ENCODE data around the gene PC. TPM values are rescaled to one million over a fixed set of nuclear protein-coding genes. Genes with fewer than 3 reads are reported as not detected.

PC gene
- total RNA-seq, 4 donors from 2014 or later: 7.3 to 22.5 (median 17.4) TPM

GRCh38 chr11:66879583-66879982, 78.6 kb downstream of the PC start:
- no peak for DNase-seq (ENCODE audit: low spot score in 2 of 2)
- intact Hi-C loops (cut with DNase I; ENCODE audit: low total_unique reads): no loop called here
- WGBS, 2 donors: 85 to 86% methylated on average over 9 of the region's 9 CpGs
- no peak overlapping the region for H3K4me3 ChIP-seq (ENCODE audit: low read depth, poor library complexity, severe bottlenecking)
- no peak for TF ChIP-seq POLR2A (IDR thresholded peaks at IDR 0.05)
- TF ChIP-seq, protein P1, sequence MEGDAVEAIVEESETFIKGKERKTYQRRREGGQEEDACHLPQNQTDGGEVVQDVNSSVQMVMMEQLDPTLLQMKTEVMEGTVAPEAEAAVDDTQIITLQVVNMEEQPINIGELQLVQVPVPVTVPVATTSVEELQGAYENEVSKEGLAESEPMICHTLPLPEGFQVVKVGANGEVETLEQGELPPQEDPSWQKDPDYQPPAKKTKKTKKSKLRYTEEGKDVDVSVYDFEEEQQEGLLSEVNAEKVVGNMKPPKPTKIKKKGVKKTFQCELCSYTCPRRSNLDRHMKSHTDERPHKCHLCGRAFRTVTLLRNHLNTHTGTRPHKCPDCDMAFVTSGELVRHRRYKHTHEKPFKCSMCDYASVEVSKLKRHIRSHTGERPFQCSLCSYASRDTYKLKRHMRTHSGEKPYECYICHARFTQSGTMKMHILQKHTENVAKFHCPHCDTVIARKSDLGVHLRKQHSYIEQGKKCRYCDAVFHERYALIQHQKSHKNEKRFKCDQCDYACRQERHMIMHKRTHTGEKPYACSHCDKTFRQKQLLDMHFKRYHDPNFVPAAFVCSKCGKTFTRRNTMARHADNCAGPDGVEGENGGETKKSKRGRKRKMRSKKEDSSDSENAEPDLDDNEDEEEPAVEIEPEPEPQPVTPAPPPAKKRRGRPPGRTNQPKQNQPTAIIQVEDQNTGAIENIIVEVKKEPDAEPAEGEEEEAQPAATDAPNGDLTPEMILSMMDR (IDR thresholded peaks at IDR 0.05): no peak

DNA sequence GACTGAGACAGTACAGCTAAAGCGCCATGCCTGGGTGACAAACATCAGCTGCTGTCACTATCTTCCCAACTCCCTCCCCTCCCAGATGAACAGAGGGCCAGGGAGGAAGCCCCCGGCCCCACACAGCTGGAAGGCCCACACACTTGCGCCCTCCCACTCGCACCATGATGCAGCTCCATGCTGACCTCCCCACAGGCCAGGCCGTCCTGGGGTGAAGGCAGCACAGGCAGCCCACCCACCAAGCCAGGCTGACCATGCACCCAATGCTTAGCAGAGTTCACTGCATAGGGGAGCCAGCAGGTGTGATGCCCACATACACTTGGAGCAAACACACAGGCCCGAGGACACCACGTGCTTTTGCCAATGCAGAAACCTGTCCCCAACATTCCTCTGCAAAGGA, 79.2 kb downstream of the PC start:
- no peak for TF ChIP-seq POLR2A (IDR thresholded peaks at IDR 0.05)
- TF ChIP-seq, protein P1 (IDR thresholded peaks at IDR 0.05): no peak
- H3K4me3 ChIP-seq (ENCODE audit: low read depth, poor library complexity, severe bottlenecking): no peak overlapping the region
- DNase-seq (ENCODE audit: low spot score in 2 of 2): no peak
- intact Hi-C loops (cut with DNase I; ENCODE audit: low total_unique reads): no loop called here
- WGBS, 2 donors: 88 to 94% methylated on average over 5 to 6 of the region's 7 CpGs

GRCh38 chr11:66878474-66878873, 79.7 kb downstream of the PC start:
- no peak for TF ChIP-seq POLR2A (IDR thresholded peaks at IDR 0.05)
- TF ChIP-seq, protein P1 (IDR thresholded peaks at IDR 0.05): no peak
- no peak overlapping the region for H3K4me3 ChIP-seq (ENCODE audit: low read depth, poor library complexity, severe bottlenecking)
- intact Hi-C loops (cut with DNase I; ENCODE audit: low total_unique reads): no loop called here
- DNase-seq (ENCODE audit: low spot score in 2 of 2): no peak
- 37 to 47% methylated on average over 12 of the region's 12 CpGs for WGBS, 2 donors

DNA sequence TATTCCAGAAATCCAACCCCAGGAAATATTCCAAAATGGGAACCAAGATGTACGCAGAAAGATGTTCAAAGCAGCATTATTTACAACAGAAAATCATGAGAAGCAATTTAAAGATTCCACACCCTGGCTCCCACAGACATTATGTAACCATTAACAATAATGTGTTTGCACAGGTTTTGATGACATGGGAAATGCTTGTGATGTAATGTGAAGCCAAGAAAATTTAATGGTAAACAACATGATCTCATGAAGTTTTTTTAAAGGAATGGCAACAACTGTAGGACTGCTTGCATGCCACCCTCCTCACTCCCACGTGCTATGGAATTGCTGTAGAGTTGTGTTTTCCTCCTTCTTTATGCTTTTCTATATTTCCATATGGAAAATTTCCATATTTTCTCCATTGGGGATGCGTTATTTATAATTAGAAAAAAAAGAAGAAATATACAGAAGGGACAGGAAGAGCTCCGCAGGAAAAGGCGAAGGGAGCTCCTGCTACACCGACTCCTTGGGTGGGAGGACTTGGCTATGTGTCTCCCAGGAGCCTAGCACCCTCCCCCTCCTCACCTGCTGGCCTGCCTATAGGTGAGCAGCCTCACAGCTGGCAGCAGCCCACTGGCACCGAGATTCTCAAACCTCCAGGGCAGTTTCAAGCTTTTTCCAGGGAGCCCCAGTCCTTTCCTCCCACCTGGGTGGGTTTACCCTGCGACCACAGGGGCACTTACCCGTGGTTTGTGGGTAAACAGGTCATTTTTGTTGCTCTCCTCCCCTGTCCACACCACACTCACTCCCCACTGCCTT, 80.4 kb downstream of the PC start:
- H3K4me3 ChIP-seq (ENCODE audit: low read depth, poor library complexity, severe bottlenecking): no peak overlapping the region
- no peak for DNase-seq (ENCODE audit: low spot score in 2 of 2)
- 72 to 77% methylated on average over 9 of the region's 9 CpGs for WGBS, 2 donors
- intact Hi-C loops (cut with DNase I; ENCODE audit: low total_unique reads): no loop called here
- no peak for TF ChIP-seq POLR2A (IDR thresholded peaks at IDR 0.05)
- TF ChIP-seq, protein P1 (IDR thresholded peaks at IDR 0.05): no peak

GRCh38 chr11:66875378-66875777, 82.8 kb downstream of the PC start:
- WGBS, 2 donors: 87% methylated on average over 13 of the region's 13 CpGs

More at GRCh38 chr11:66875378-66875777, 82.8 kb downstream of the PC start:
- no peak for TF ChIP-seq POLR2A (IDR thresholded peaks at IDR 0.05)
- TF ChIP-seq, protein P1 (IDR thresholded peaks at IDR 0.05): no peak
- no peak overlapping the region for H3K4me3 ChIP-seq (ENCODE audit: low read depth, poor library complexity, severe bottlenecking)
- intact Hi-C loops (cut with DNase I; ENCODE audit: low total_unique reads): no loop called here
- DNase-seq (ENCODE audit: low spot score in 2 of 2): no peak

All from lower leg skin (tissue), 4 donors.